HL-60 (cell line): Measurements from ENCODE around the gene FOXP3.

Source experiments
- DNase-seq, 2 experiments: peaks; one replicate each; pipeline ENCODE4 v3.0.0-alpha.2; 2010 to 2020; ENCODE audit warnings: low read depth in 1 of 2, low spot score in 1 of 2
- H3K27ac ChIP-seq: fragments of 250-450 bp; sonication (Bioruptor Pico); replicated peaks from 2 replicates; pipeline ENCODE4 v1.5.1; 2020; ENCODE audit warnings: mild to moderate bottlenecking, moderate library complexity
- H3K27me3 ChIP-seq: fragments of 250-450 bp; sonication (Bioruptor Pico); 2 replicates; pipeline ENCODE4 v1.5.1; 2021; ENCODE audit warnings: mild to moderate bottlenecking, moderate library complexity; ENCODE audit not compliant: insufficient read depth, poor library complexity, severe bottlenecking
- H3K4me3 ChIP-seq: replicated peaks from 2 replicates; pipeline ENCODE4 v1.5.1; 2011; ENCODE audit warnings: mild to moderate bottlenecking, control low read depth, low read length; ENCODE audit not compliant: insufficient read depth
- CTCF ChIP-seq: IDR thresholded peaks from one replicate; pipeline ENCODE4 v1.5.1; 2011; ENCODE audit warnings: low read length, control low read depth, inconsistent platforms; ENCODE audit not compliant: insufficient read depth
- GABPA ChIP-seq: IDR thresholded peaks from 2 replicates; pipeline ENCODE4 v1.6.1; 2012; ENCODE audit warnings: low read depth
- POLR2AphosphoS5 ChIP-seq: IDR thresholded peaks from 2 replicates; pipeline ENCODE4 v1.6.1; 2012; ENCODE audit warnings: low read depth
- REST ChIP-seq: IDR thresholded peaks from 2 replicates; pipeline ENCODE4 v1.6.1; 2012; ENCODE audit warnings: low read depth; ENCODE audit not compliant: insufficient replicate concordance
- SPI1 ChIP-seq: IDR thresholded peaks from 2 replicates; pipeline ENCODE4 v1.6.1; 2012; ENCODE audit warnings: low read depth, mild to moderate bottlenecking, borderline replicate concordance

The FOXP3 gene

GRCh38 chrX:49206543-49206942, 58.0 kb downstream of the FOXP3 start:
- H3K27me3 ChIP-seq, result no peaks in the 10 kb centered on the region
- no peak overlapping the region for H3K4me3 ChIP-seq
- no peak for TF ChIP-seq SPI1
- no peak for TF ChIP-seq CTCF
- no peak for TF ChIP-seq POLR2AphosphoS5
- TF ChIP-seq GABPA, result no peak
- no peak for TF ChIP-seq REST
- no peak for DNase-seq
- H3K27ac ChIP-seq, result no peak overlapping the region

GRCh38 chrX:49205443-49205842, 59.1 kb downstream of the FOXP3 start:
- Histone ChIP-seq H3K4me3 (no peak overlapping the region), H3K27ac (no peak overlapping the region), H3K27me3 (no peaks in the 10 kb centered on the region)
- no peak for DNase-seq
- TF ChIP-seq CTCF (no peak), POLR2AphosphoS5 (no peak), GABPA (no peak), REST (no peak), SPI1 (no peak)

DNA sequence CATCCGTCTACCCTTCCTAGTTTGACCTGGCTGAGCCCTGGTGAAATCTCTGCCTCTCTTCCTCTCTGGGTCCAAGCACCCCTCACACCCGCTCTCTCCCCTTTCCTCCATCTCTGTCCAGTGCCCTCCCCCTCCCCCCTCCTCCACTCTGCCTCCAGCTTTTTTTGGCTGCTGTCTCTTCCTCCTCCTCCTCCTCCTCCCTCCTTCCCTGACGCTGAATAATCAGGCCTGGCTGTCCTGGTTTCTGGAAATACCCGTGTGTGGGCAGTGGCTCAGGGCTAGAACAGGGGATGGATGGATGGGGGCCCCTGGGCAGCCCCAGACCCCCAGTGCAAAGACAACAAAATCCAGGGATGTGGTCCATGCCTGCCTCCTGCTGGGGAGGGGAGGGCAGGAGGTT, 59.8 kb downstream of the FOXP3 start:
- DNase-seq, result no peak
- TF ChIP-seq REST (no peak), GABPA (no peak), POLR2AphosphoS5 (no peak), SPI1 (no peak), CTCF (no peak)

More for the DNA sequence above, 59.8 kb downstream of the FOXP3 start:
- Histone ChIP-seq H3K27me3 (no peaks in the 10 kb centered on the region), H3K4me3 (no peak overlapping the region), H3K27ac (no peak overlapping the region)
